Right lobe of liver (tissue), 4 donors: ENCODE results near the gene AMPD1.

ENCODE experiments used
- CTCF ChIP-seq, 4 donors: fragments of 200-600 bp in 3 of 4; fragments of 450-650 bp in 1 of 4; IDR thresholded peaks; one replicate each; pipeline versions ENCODE4 v1.5.1 to v1.8.0; 2016 to 2022; ENCODE audit warnings: antibody characterized with exemption in 4 of 4, mild to moderate bottlenecking in 2 of 4
- POLR2A ChIP-seq: fragments of 450-650 bp; IDR thresholded peaks from one replicate; pipeline ENCODE4 v1.6.1; 2017; ENCODE audit warnings: antibody characterized with exemption, mild to moderate bottlenecking
- donor health status: DM: no; HTN: no; CAD: no.
- donor health status: DM: no; HTN: no; CAD: no.
- donor health status: DM: no; HTN: yes; CAD: no.

- TF ChIP-seq CTCF (IDR thresholded peaks at IDR 0.05), result no peak
- no peak for TF ChIP-seq POLR2A
Observed at GRCh38 chr1:114720492-114720891, 25.1 kb upstream of the AMPD1 start.
